B cell (primary cell): ENCODE data around the gene KCTD18. TPM values are rescaled to one million over a fixed set of nuclear protein-coding genes. Genes with fewer than 3 reads are reported as not detected.

Experiments
- ATAC-seq: fragments of 200-7000 bp; cut with Tn5 transposase; one replicate; pipeline ENCODE4 v1.10.0; 2021; ENCODE audit warnings: low read depth, mild to moderate bottlenecking, moderate number of reproducible peaks, moderate library complexity
- CTCF ChIA-PET: fragments of 350-600 bp; sonication (Branson Sonifier 250); formaldehyde crosslinking; loops from one replicate; lab custom pipeline; 2021; ENCODE audit warnings: antibody characterized with exemption, inconsistent platforms; lab: Charles Lee
- POLR2A ChIA-PET: fragments of 350-600 bp; sonication (Branson Sonifier 250); formaldehyde crosslinking; loops from one replicate; lab custom pipeline; 2021; ENCODE audit warnings: antibody characterized with exemption; lab: Charles Lee
- DNase-seq: peaks from one replicate; pipeline ENCODE4 v3.0.0; 2013
- H2AFZ ChIP-seq: 2 replicates; pipeline ENCODE4 v1.6.1; 2012; ENCODE audit warnings: mild to moderate bottlenecking, low read depth, low read length; ENCODE audit not compliant: insufficient read depth, poor library complexity, severe bottlenecking
- H3K27ac ChIP-seq, 2 donors: 1 replicate in 1 of 2; 2 replicates in 1 of 2; pipeline ENCODE4 v1.5.1; 2012 to 2013; ENCODE audit warnings: low read length in 2 of 2, mild to moderate bottlenecking in 2 of 2, moderate library complexity in 1 of 2
- H3K27me3 ChIP-seq, 4 experiments: fragments of 200-600 bp in 1 of 4; sonication (generic) in 1 of 4; replicated peaks in 1 of 4; 1 replicate in 2 of 4; 2 replicates in 2 of 4; pipeline versions ENCODE4 v1.6.1 to v1.7.0; 2013 to 2016; ENCODE audit warnings: low read length in 3 of 4, mild to moderate bottlenecking in 2 of 4, mixed read lengths in 1 of 4, moderate library complexity in 1 of 4; ENCODE audit not compliant: insufficient read depth in 4 of 4, control insufficient read depth in 3 of 4; ENCODE audit errors: control extremely low read depth in 1 of 4
- H3K36me3 ChIP-seq, 2 experiments: replicated peaks in 1 of 2; 1 replicate in 1 of 2; 2 replicates in 1 of 2; pipeline versions ENCODE4 v1.6.1 to v1.7.1; 2013; ENCODE audit warnings: low read length in 1 of 2; ENCODE audit not compliant: insufficient read depth in 2 of 2, control insufficient read depth in 1 of 2; ENCODE audit errors: control extremely low read depth in 1 of 2, extremely low read depth in 1 of 2
- H3K4me1 ChIP-seq, 2 donors: fragments of 200-600 bp in 1 of 2; sonication (generic) in 1 of 2; 1 replicate in 1 of 2; 2 replicates in 1 of 2; pipeline versions ENCODE4 v1.5.1 to v1.6.1; 2013 to 2017; ENCODE audit warnings: low read length in 2 of 2; ENCODE audit not compliant: control insufficient read depth in 2 of 2, insufficient read depth in 2 of 2
- H3K4me2 ChIP-seq: replicated peaks from 2 replicates; pipeline ENCODE3; 2012; ENCODE audit warnings: mild to moderate bottlenecking, low read depth, low read length; ENCODE audit not compliant: poor library complexity, severe bottlenecking
- H3K4me3 ChIP-seq, 5 experiments: fragments of 200-600 bp in 1 of 5; sonication (generic) in 1 of 5; 1 replicate in 3 of 5; 2 replicates in 2 of 5; pipeline versions ENCODE4 v1.5.1 to v1.7.0; 2011 to 2016; ENCODE audit warnings: low read length in 4 of 5, mild to moderate bottlenecking in 4 of 5, low read depth in 2 of 5, control low read depth in 1 of 5, moderate library complexity in 1 of 5; ENCODE audit not compliant: insufficient read depth in 1 of 5; ENCODE audit errors: control extremely low read depth in 1 of 5, extremely low read depth in 1 of 5
- H3K79me2 ChIP-seq: fragments of 200-600 bp; sonication (generic); one replicate; pipeline ENCODE4 v1.6.0; 2016; ENCODE audit warnings: low read length; ENCODE audit not compliant: control insufficient read depth, insufficient read depth
- H3K9ac ChIP-seq: fragments of 200-600 bp; sonication (generic); 2 replicates; pipeline ENCODE4 v1.6.1; 2017; ENCODE audit warnings: mild to moderate bottlenecking, low read length, moderate library complexity
- H3K9me3 ChIP-seq, 3 donors: one replicate each; pipeline versions ENCODE4 v1.6.1 to v1.7.1; 2013; ENCODE audit warnings: low read length in 2 of 3; ENCODE audit not compliant: control insufficient read depth in 2 of 3, insufficient read depth in 1 of 3; ENCODE audit errors: control extremely low read depth in 1 of 3
- H4K20me1 ChIP-seq: 2 replicates; pipeline ENCODE4 v1.6.0; 2012; ENCODE audit warnings: mild to moderate bottlenecking, low read length; ENCODE audit not compliant: insufficient read depth, control insufficient read depth, poor library complexity, severe bottlenecking
- H3K27ac Mint-ChIP-seq: one replicate; pipeline ENCODE4 v1.8.0; 2021; ENCODE audit warnings: mixed read lengths
- H3K27me3 Mint-ChIP-seq: one replicate; pipeline ENCODE4 v1.8.0; 2021; ENCODE audit warnings: mixed read lengths
- H3K4me1 Mint-ChIP-seq: one replicate; pipeline ENCODE4 v1.8.0; 2021; ENCODE audit warnings: mixed read lengths
- H3K4me3 Mint-ChIP-seq: one replicate; pipeline ENCODE4 v1.8.0; 2021; ENCODE audit warnings: mixed read lengths
- H3K9me3 Mint-ChIP-seq: one replicate; pipeline ENCODE4 v1.8.0; 2022; ENCODE audit warnings: mixed read lengths; ENCODE audit not compliant: insufficient read depth
- EZH2 ChIP-seq: IDR thresholded peaks from 2 replicates; pipeline ENCODE4 v1.6.1; 2012; ENCODE audit warnings: borderline replicate concordance, low read depth, mild to moderate bottlenecking, moderate library complexity, low read length; ENCODE audit not compliant: insufficient read depth, poor library complexity, severe bottlenecking
- WGBS: methylation state at CpG from one replicate; pipeline ENCODE4 v1.1.5; 2013; ENCODE audit warnings: missing lambda C conversion rate; ENCODE audit not compliant: insufficient coverage; 5-methylcytosine and 5-hydroxymethylcytosine counted together
- intact Hi-C: fragments of 100-400 bp; cut with micrococcal nuclease; formaldehyde crosslinking; loops from one replicate; pipeline ENCODE4 v1.10.0; 2022
- polyA plus RNA-seq: library from polyadenylated mRNA; depleted of rRNA; stranded (reverse); fragments of >200 nt; gene quantifications from 2 replicates; pipeline ENCODE4 v1.2.3, GENCODE V29; 2012
- total RNA-seq, 2 donors: library from RNA; stranded (reverse); fragments of 120-200 nt in 1 of 2; gene quantifications; 1 replicate in 1 of 2; 2 replicates in 1 of 2; pipeline versions ENCODE4 v1.2.3 to v1.2.4, GENCODE V29; 2013 to 2022
- TF ChIP-seq, protein P1 (sequence below): fragments of 200-600 bp; IDR thresholded peaks from one replicate; pipeline ENCODE4 v1.8.0; 2022; ENCODE audit warnings: antibody characterized with exemption, mild to moderate bottlenecking

The KCTD18 gene
- total and polyA plus RNA-seq, 2 donors (not counting 1 experiment from before 2014, with no cell fraction given), result 15.3 to 20.2 TPM

DNA sequence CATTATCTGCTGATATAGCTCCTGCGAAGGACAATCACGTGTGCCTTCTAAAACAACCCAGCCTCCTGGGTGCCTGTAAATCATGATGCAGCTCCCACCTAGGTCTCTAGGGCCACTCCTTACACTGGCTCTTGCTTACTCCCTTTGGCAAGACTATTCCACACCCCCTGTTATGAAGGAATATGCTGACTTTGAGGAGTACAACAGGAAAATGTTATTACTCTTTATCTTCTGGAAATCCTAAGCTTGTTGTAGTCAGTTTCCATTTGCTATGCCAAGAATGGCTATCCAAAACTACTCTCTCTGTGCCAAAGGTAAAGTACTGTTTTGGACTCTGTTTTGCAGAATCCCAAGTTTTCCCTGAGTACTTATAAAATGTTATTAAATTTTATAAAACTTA lies 23.9 kb upstream of the KCTD18 start:
- no peak overlapping the region for H3K9ac ChIP-seq
- H3K79me2 ChIP-seq, result peaks cover 27% of the 10 kb centered on the region
- no peak overlapping the region for H2AFZ ChIP-seq
- DNase-seq (no peak), ATAC-seq (no peak)
- intact Hi-C loops, result no loop called here
- H3K9me3 ChIP-seq, result no peaks in the 10 kb centered on the region
- Mint-ChIP-seq H3K27me3 (no peaks in the 10 kb centered on the region), H3K4me3 (no peak overlapping the region), H3K27ac (no peak overlapping the region), H3K4me1 (no peaks in the 10 kb centered on the region), H3K9me3 (no peaks in the 10 kb centered on the region)
- no peaks in the 10 kb centered on the region for H4K20me1 ChIP-seq
- H3K27ac ChIP-seq, result no peak overlapping the region
- no peak overlapping the region for H3K4me3 ChIP-seq
- POLR2A ChIA-PET, result no interaction called here
- CTCF ChIA-PET, result interaction anchor here (1.5 kb wide), 1 partner anchor 24 kb away, joined by 3 read pairs; the partner anchor contains the start of gene KCTD18
- TF ChIP-seq, protein P1, sequence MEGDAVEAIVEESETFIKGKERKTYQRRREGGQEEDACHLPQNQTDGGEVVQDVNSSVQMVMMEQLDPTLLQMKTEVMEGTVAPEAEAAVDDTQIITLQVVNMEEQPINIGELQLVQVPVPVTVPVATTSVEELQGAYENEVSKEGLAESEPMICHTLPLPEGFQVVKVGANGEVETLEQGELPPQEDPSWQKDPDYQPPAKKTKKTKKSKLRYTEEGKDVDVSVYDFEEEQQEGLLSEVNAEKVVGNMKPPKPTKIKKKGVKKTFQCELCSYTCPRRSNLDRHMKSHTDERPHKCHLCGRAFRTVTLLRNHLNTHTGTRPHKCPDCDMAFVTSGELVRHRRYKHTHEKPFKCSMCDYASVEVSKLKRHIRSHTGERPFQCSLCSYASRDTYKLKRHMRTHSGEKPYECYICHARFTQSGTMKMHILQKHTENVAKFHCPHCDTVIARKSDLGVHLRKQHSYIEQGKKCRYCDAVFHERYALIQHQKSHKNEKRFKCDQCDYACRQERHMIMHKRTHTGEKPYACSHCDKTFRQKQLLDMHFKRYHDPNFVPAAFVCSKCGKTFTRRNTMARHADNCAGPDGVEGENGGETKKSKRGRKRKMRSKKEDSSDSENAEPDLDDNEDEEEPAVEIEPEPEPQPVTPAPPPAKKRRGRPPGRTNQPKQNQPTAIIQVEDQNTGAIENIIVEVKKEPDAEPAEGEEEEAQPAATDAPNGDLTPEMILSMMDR, result no peak
- TF ChIP-seq EZH2, result no peak
- no CpG with 5 or more reads among the region's 2 CpGs for WGBS
- no peaks in the 10 kb centered on the region for H3K36me3 ChIP-seq
- no peaks in the 10 kb centered on the region for H3K4me1 ChIP-seq
- no peak overlapping the region for H3K4me2 ChIP-seq
- H3K27me3 ChIP-seq, result no peaks in the 10 kb centered on the region

DNA sequence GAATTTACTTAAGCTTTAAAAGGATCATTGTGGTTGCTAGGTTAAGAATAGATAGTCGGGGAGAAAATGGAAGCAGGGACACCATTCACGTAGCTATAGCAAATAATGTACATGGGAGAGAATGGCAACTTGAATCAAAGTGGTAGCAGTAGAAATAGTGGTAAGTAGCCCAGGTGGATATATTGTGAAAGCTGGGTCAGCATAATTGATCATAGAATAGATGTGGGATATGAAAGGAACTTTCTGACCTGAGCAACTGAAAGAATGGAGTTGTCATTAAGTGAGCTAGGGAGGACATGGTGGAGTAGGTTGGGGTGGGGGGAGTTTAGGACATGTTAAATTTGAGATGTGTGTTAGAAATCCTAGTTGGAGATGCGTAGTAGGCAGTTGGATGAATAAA lies 18.4 kb upstream of the KCTD18 start:
- Mint-ChIP-seq H3K27me3 (peaks cover 8% of the 10 kb centered on the region), H3K4me1 (peaks cover 12% of the 10 kb centered on the region), H3K9me3 (peaks cover 2% of the 10 kb centered on the region), H3K4me3 (no peak overlapping the region), H3K27ac (no peak overlapping the region)
- Histone ChIP-seq H3K79me2 (peaks cover 48% of the 10 kb centered on the region), H3K4me2 (no peak overlapping the region), H3K27me3 (no peaks in the 10 kb centered on the region), H3K9me3 (no peaks in the 10 kb centered on the region), H3K27ac (no peak overlapping the region), H4K20me1 (no peaks in the 10 kb centered on the region), H3K4me1 (peaks cover 7 to 9% of the 10 kb centered on the region in 2 donors), H3K9ac (no peak overlapping the region), H2AFZ (no peak overlapping the region), H3K36me3 (no peaks in the 10 kb centered on the region), H3K4me3 (no peak overlapping the region)
- POLR2A ChIA-PET, result no interaction called here
- TF ChIP-seq EZH2, result no peak
- TF ChIP-seq, protein P1, result no peak
- DNase-seq (no peak), ATAC-seq (no peak)
- WGBS, result 98% methylated on average over 3 of the region's 3 CpGs
- intact Hi-C loops, result loop anchor here (5.0 to 10.0 kb wide), 3 partner anchors 184 to 1847 kb away; partner anchors contain the start of genes BMPR2 and CLK1
- CTCF ChIA-PET, result interaction anchor here (0.7 kb wide), 1 partner anchor 47 kb away, joined by 3 read pairs; no protein-coding TSS in a partner anchor
